HepG2 (cell line): ENCODE measurements around the gene LGALS1. TPM values are rescaled to one million over a fixed set of nuclear protein-coding genes. Genes with fewer than 3 reads are reported as not detected.

ENCODE experiments used
- AGO1 ChIP-seq: fragments of 200-400 bp; formaldehyde crosslinking; IDR thresholded peaks from 2 replicates; pipeline ENCODE4 v1.6.1; 2017; ENCODE audit warnings: mild to moderate bottlenecking, low read depth, low read length, moderate library complexity; ENCODE audit not compliant: poor library complexity, severe bottlenecking
- BRD4 ChIP-seq: sonication (generic); formaldehyde crosslinking; IDR thresholded peaks from 2 replicates; pipeline ENCODE4 v1.4.0; 2020; ENCODE audit warnings: missing genetic modification reagents
- CC2D1A ChIP-seq: sonication (generic); formaldehyde crosslinking; IDR thresholded peaks from 2 replicates; pipeline ENCODE4 v1.8.1; 2023; ENCODE audit warnings: mild to moderate bottlenecking, missing genetic modification reagents
- CHD4 ChIP-seq: fragments of 200-600 bp; sonication (generic); IDR thresholded peaks from 2 replicates; pipeline ENCODE4 v1.7.0; 2017; ENCODE audit warnings: mild to moderate bottlenecking, low read length, borderline replicate concordance
- DRAP1 ChIP-seq: IDR thresholded peaks from 2 replicates; pipeline ENCODE4 v1.6.1; 2016; ENCODE audit warnings: missing genetic modification reagents, missing compliant biosample characterization
- FOXA3 ChIP-seq: IDR thresholded peaks from 2 replicates; pipeline ENCODE4 v1.6.1; 2016; ENCODE audit warnings: missing genetic modification reagents, missing compliant biosample characterization
- GABPA ChIP-seq, 2 experiments: IDR thresholded peaks; 2 replicates each; pipeline ENCODE4 v1.6.1; 2011 to 2016; ENCODE audit warnings: low read depth in 2 of 2, low read length in 1 of 2, missing biosample characterization in 1 of 2, missing genetic modification characterization in 1 of 2
- GRHL1 ChIP-seq: sonication (generic); formaldehyde crosslinking; conservative IDR thresholded peaks from 2 replicates; pipeline ENCODE4 v1.8.0; 2022; ENCODE audit warnings: missing genetic modification reagents
- JUND ChIP-seq: sonication (generic); formaldehyde crosslinking; IDR thresholded peaks from 2 replicates; pipeline ENCODE4 v1.8.0; 2022; ENCODE audit warnings: mild to moderate bottlenecking, missing genetic modification reagents
- SRY ChIP-seq: sonication (generic); formaldehyde crosslinking; IDR thresholded peaks from 2 replicates; pipeline ENCODE4 v1.8.0; 2022; ENCODE audit warnings: mild to moderate bottlenecking, missing genetic modification reagents
- SSRP1 ChIP-seq: IDR thresholded peaks from 2 replicates; pipeline ENCODE4 v1.6.1; 2016; ENCODE audit warnings: control low read depth
- U2AF2 ChIP-seq: fragments of 200-400 bp; formaldehyde crosslinking; IDR thresholded peaks from 2 replicates; pipeline ENCODE4 v1.6.1; 2017; ENCODE audit warnings: low read depth, mild to moderate bottlenecking, low read length
- ZBTB7A ChIP-seq: sonication (generic); formaldehyde crosslinking; IDR thresholded peaks from 2 replicates; pipeline ENCODE4 v1.8.0; 2022; ENCODE audit warnings: mild to moderate bottlenecking, missing genetic modification reagents
- ZBTB7B ChIP-seq: sonication (generic); formaldehyde crosslinking; IDR thresholded peaks from 2 replicates; pipeline ENCODE4 v1.4.0; 2020; ENCODE audit warnings: missing genetic modification reagents
- ZNF296 ChIP-seq: sonication (generic); formaldehyde crosslinking; conservative IDR thresholded peaks from 2 replicates; pipeline ENCODE4 v1.5.0; 2020; ENCODE audit warnings: mild to moderate bottlenecking, missing genetic modification reagents
- ZNF333 ChIP-seq: sonication (generic); formaldehyde crosslinking; IDR thresholded peaks from 2 replicates; pipeline ENCODE4 v1.4.0; 2020; ENCODE audit warnings: mild to moderate bottlenecking, missing genetic modification reagents, borderline replicate concordance
- ZNF777 ChIP-seq: sonication (generic); formaldehyde crosslinking; IDR thresholded peaks from 2 replicates; pipeline ENCODE4 v1.4.0; 2020; ENCODE audit warnings: missing genetic modification reagents
- ZNF781 ChIP-seq: sonication (generic); formaldehyde crosslinking; IDR thresholded peaks from 2 replicates; pipeline ENCODE4 v1.5.1; 2020; ENCODE audit warnings: borderline replicate concordance, mild to moderate bottlenecking, missing genetic modification reagents; ENCODE audit errors: not compliant biosample characterization
- polyA plus RNA-seq, 8 experiments: library from polyadenylated mRNA; depleted of rRNA in 3 of 8; stranded (reverse) in 7 of 8; unstranded in 1 of 8; fragments of >200 nt; fragmentation: Illumina TruSeq in 4 of 8; extraction: Trizol in 4 of 8; gene quantifications; 2 replicates each; pipeline versions ENCODE4 v1.2.1 to v1.2.3, GENCODE V29; 2011 to 2016; ENCODE audit warnings: low read depth in 4 of 8, missing spikeins in 1 of 8, mixed read lengths in 1 of 8; ENCODE audit not compliant: insufficient read depth in 1 of 8
- total RNA-seq, 5 experiments: library from RNA; depleted of rRNA; stranded (reverse); fragments of >200 nt; fragmentation: Illumina TruSeq; extraction: Trizol; gene quantifications; 2 replicates each; pipeline ENCODE4 v1.2.3, GENCODE V29; 2016; ENCODE audit warnings: low read depth in 1 of 5
- TF ChIP-seq, protein P1 (sequence below): sonication (generic); formaldehyde crosslinking; IDR thresholded peaks from 2 replicates; pipeline ENCODE4 v1.4.0; 2020; ENCODE audit warnings: missing genetic modification reagents
- TF ChIP-seq, protein P2 (sequence below): sonication (generic); formaldehyde crosslinking; IDR thresholded peaks from 2 replicates; pipeline ENCODE4 v1.8.1; 2023; ENCODE audit warnings: mild to moderate bottlenecking, moderate library complexity, missing genetic modification reagents
- TF ChIP-seq, protein P3 (sequence below): sonication (generic); formaldehyde crosslinking; IDR thresholded peaks from 2 replicates; pipeline ENCODE4 v1.4.0; 2020; ENCODE audit warnings: mild to moderate bottlenecking, low read depth, missing genetic modification reagents
- TF ChIP-seq, protein P4 (sequence below): sonication (generic); formaldehyde crosslinking; conservative IDR thresholded peaks from 2 replicates; pipeline ENCODE4 v1.5.0; 2020; ENCODE audit warnings: missing genetic modification reagents

The LGALS1 gene
- total and polyA plus RNA-seq, 2 of the 13 experiments (the other 11 are each of a cell fraction or from before 2014, with no cell fraction given): 103 to 858 TPM

- TF ChIP-seq, protein P1, sequence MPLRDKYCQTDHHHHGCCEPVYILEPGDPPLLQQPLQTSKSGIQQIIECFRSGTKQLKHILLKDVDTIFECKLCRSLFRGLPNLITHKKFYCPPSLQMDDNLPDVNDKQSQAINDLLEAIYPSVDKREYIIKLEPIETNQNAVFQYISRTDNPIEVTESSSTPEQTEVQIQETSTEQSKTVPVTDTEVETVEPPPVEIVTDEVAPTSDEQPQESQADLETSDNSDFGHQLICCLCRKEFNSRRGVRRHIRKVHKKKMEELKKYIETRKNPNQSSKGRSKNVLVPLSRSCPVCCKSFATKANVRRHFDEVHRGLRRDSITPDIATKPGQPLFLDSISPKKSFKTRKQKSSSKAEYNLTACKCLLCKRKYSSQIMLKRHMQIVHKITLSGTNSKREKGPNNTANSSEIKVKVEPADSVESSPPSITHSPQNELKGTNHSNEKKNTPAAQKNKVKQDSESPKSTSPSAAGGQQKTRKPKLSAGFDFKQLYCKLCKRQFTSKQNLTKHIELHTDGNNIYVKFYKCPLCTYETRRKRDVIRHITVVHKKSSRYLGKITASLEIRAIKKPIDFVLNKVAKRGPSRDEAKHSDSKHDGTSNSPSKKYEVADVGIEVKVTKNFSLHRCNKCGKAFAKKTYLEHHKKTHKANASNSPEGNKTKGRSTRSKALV: no peak
- no peak for TF ChIP-seq AGO1
- TF ChIP-seq SSRP1 (CRISPR knock-in tag): peak; percentile 52; the same call in 1 of the 2 replicates
- no peak for TF ChIP-seq ZNF777 (CRISPR knock-in tag)
- TF ChIP-seq CC2D1A (CRISPR knock-in tag): no peak
- TF ChIP-seq, protein P2, sequence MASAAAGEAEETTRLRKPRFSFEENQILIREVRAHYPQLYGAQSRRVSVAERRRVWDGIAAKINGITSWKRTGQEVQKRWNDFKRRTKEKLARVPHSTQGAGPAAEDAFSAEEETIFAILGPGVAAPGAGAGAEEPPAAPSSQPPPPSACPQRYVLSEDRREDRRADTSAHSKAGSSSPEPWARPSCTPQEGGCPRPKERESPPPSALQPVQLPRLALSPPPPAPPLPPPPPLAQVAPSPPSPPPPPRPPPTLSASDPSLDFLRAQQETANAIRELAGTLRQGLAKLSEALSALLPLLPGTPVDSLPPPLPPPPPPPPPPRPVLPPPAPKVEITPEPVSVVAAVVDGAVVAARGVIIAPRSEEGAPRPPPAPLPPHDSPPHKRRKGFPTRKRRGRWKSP (CRISPR knock-in tag): 0 out of 2 replicates have a peak, but pooled peaks have one; percentile 19
- no peak for TF ChIP-seq ZBTB7A (CRISPR knock-in tag)
- no peak for TF ChIP-seq U2AF2
- no peak for TF ChIP-seq ZNF296
- TF ChIP-seq GABPA (IDR thresholded peaks at IDR 0.05; ENCODE audit: low read depth, low read length): no peak
- TF ChIP-seq GABPA (CRISPR knock-in tag; IDR thresholded peaks at IDR 0.05; ENCODE audit: low read depth): no peak
- no peak for TF ChIP-seq ZNF333 (CRISPR knock-in tag)
- TF ChIP-seq ZBTB7B: peak; percentile 18; the same call in 1 of the 2 replicates
- TF ChIP-seq FOXA3 (CRISPR knock-in tag): peak; percentile 83
- no peak for TF ChIP-seq JUND (CRISPR knock-in tag)
- TF ChIP-seq, protein P3, sequence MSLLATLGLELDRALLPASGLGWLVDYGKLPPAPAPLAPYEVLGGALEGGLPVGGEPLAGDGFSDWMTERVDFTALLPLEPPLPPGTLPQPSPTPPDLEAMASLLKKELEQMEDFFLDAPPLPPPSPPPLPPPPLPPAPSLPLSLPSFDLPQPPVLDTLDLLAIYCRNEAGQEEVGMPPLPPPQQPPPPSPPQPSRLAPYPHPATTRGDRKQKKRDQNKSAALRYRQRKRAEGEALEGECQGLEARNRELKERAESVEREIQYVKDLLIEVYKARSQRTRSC (CRISPR knock-in tag): no peak
- TF ChIP-seq CHD4: no peak; the same call in 1 of the 2 replicates
- no peak for TF ChIP-seq SRY (CRISPR knock-in tag)
- TF ChIP-seq ZNF781 (CRISPR knock-in tag): no peak
- no peak for TF ChIP-seq GRHL1 (CRISPR knock-in tag)
- TF ChIP-seq, protein P4, sequence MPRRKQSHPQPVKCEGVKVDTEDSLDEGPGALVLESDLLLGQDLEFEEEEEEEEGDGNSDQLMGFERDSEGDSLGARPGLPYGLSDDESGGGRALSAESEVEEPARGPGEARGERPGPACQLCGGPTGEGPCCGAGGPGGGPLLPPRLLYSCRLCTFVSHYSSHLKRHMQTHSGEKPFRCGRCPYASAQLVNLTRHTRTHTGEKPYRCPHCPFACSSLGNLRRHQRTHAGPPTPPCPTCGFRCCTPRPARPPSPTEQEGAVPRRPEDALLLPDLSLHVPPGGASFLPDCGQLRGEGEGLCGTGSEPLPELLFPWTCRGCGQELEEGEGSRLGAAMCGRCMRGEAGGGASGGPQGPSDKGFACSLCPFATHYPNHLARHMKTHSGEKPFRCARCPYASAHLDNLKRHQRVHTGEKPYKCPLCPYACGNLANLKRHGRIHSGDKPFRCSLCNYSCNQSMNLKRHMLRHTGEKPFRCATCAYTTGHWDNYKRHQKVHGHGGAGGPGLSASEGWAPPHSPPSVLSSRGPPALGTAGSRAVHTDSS (CRISPR knock-in tag): no peak
- TF ChIP-seq BRD4 (CRISPR knock-in tag): no peak
- no peak; the same call in 1 of the 2 replicates for TF ChIP-seq DRAP1
Measured at GRCh38 chr22:37661160-37661924, 14.1 kb upstream of the LGALS1 start (continued).
